SK-N-SH (cell line): ENCODE measurements around the gene PAX9. TPM values are rescaled to one million over a fixed set of nuclear protein-coding genes. Genes with fewer than 3 reads are reported as not detected.
"Not testable (repeated sequence)": the region's sequence is repeated elsewhere in the genome, so short reads cannot be mapped to it uniquely, and the experiment has no call there.

ENCODE experiments used
- CTCF ChIA-PET: fragments of 300-600, 350-600 bp; formaldehyde crosslinking; extraction: SDS; loops from one replicate; lab custom pipeline; 2021; lab: Yijun Ruan, JAX
- POLR2A ChIA-PET: fragments of 350-600 bp; sonication (Branson Sonifier 250); formaldehyde crosslinking; extraction: SDS; loops from one replicate; lab custom pipeline; 2020; ENCODE audit warnings: antibody characterized with exemption, inconsistent platforms; lab: Yijun Ruan, JAX
- DNase-seq: peaks from one replicate; pipeline ENCODE4 v3.0.0; 2012
- H2AFZ ChIP-seq: fragments of 200-600 bp; sonication (generic); 2 replicates; pipeline ENCODE4 v1.8.1; 2016; ENCODE audit warnings: antibody characterized with exemption, mild to moderate bottlenecking, low read depth
- H3F3A ChIP-seq: fragments of 200-600 bp; sonication (generic); replicated peaks from 2 replicates; pipeline ENCODE3; 2016; ENCODE audit warnings: antibody characterized with exemption, mild to moderate bottlenecking; ENCODE audit not compliant: insufficient read depth
- H3K27ac ChIP-seq, 2 experiments: fragments of 200-500 bp in 1 of 2; fragments of 200-600 bp in 1 of 2; sonication (Bioruptor generic) in 1 of 2; sonication (generic), shearing (Covaris generic) in 1 of 2; 2 replicates each; pipeline versions ENCODE4 v1.5.1 to v1.6.1; 2014 to 2016; ENCODE audit warnings: low read depth in 2 of 2, inconsistent platforms in 1 of 2, low read length in 1 of 2, mild to moderate bottlenecking in 1 of 2, mixed read lengths in 1 of 2
- H3K27me3 ChIP-seq: fragments of 200-600 bp; sonication (generic), shearing (Covaris generic); 2 replicates; pipeline ENCODE4 v1.6.1; 2016; ENCODE audit warnings: mixed run types; ENCODE audit not compliant: insufficient read depth
- H3K36me3 ChIP-seq, 2 experiments: fragments of 200-500 bp in 1 of 2; fragments of 200-600 bp in 1 of 2; sonication (Bioruptor generic) in 1 of 2; sonication (generic) in 1 of 2; replicated peaks in 1 of 2; 2 replicates each; pipeline versions ENCODE3 to v1.5.1; 2014 to 2016; ENCODE audit warnings: low read length in 1 of 2, mild to moderate bottlenecking in 1 of 2; ENCODE audit not compliant: insufficient read depth in 2 of 2, control insufficient read depth in 1 of 2
- H3K4me1 ChIP-seq, 2 experiments: fragments of 200-500 bp in 1 of 2; fragments of 200-600 bp in 1 of 2; sonication (Bioruptor generic) in 1 of 2; sonication (generic), shearing (Covaris generic) in 1 of 2; 2 replicates each; pipeline versions ENCODE4 v1.5.1 to v1.6.1; 2014 to 2016; ENCODE audit warnings: low read depth in 1 of 2, low read length in 1 of 2, mixed run types in 1 of 2; ENCODE audit not compliant: insufficient read depth in 2 of 2, control insufficient read depth in 1 of 2
- H3K4me2 ChIP-seq: fragments of 200-600 bp; sonication (generic), shearing (Covaris generic); 2 replicates; pipeline ENCODE4 v1.6.1; 2017; ENCODE audit warnings: mixed run types
- H3K4me3 ChIP-seq, 2 experiments: fragments of 200-500 bp in 1 of 2; fragments of 200-600 bp in 1 of 2; sonication (Bioruptor generic) in 1 of 2; sonication (generic), shearing (Covaris generic) in 1 of 2; 2 replicates each; pipeline versions ENCODE4 v1.5.1 to v1.8.1; 2014 to 2016; ENCODE audit warnings: low read depth in 2 of 2, inconsistent platforms in 1 of 2, low read length in 1 of 2, mild to moderate bottlenecking in 1 of 2, mixed read lengths in 1 of 2, moderate library complexity in 1 of 2
- H3K79me2 ChIP-seq: fragments of 200-600 bp; sonication (generic); 2 replicates; pipeline ENCODE4 v1.8.1; 2017; ENCODE audit warnings: mild to moderate bottlenecking; ENCODE audit not compliant: insufficient read depth
- H3K9ac ChIP-seq: fragments of 200-600 bp; sonication (generic); 2 replicates; pipeline ENCODE4 v1.6.1; 2017; ENCODE audit warnings: mixed run types
- H3K9me2 ChIP-seq: fragments of 200-600 bp; sonication (generic); 2 replicates; pipeline ENCODE4 v1.6.1; 2017; ENCODE audit warnings: mixed run types
- H3K9me3 ChIP-seq: fragments of 200-600 bp; sonication (generic); 2 replicates; pipeline ENCODE4 v1.6.1; 2017; ENCODE audit warnings: mixed run types, mild to moderate bottlenecking, moderate library complexity
- H4K20me1 ChIP-seq: fragments of 200-600 bp; sonication (generic); 2 replicates; pipeline ENCODE4 v1.6.1; 2017; ENCODE audit warnings: mild to moderate bottlenecking, mixed run types; ENCODE audit not compliant: insufficient read depth
- CHD2 ChIP-seq: fragments of 150-350 bp; IDR thresholded peaks from 2 replicates; pipeline ENCODE4 v1.6.1; 2018; ENCODE audit warnings: low read length; ENCODE audit not compliant: partially characterized antibody
- ELF1 ChIP-seq: IDR thresholded peaks from 2 replicates; pipeline ENCODE4 v1.4.0; 2012
- EZH2phosphoT487 ChIP-seq: fragments of 200-600 bp; sonication (generic); IDR thresholded peaks from 2 replicates; pipeline ENCODE4 v1.6.1; 2017; ENCODE audit warnings: low read depth, mixed run types, mild to moderate bottlenecking, antibody characterized with exemption, moderate library complexity, borderline replicate concordance
- FOXJ3 ChIP-seq: sonication (generic); formaldehyde crosslinking; IDR thresholded peaks from 2 replicates; pipeline ENCODE4 v1.5.1; 2020; ENCODE audit warnings: mild to moderate bottlenecking, missing genetic modification reagents
- FOXM1 ChIP-seq: IDR thresholded peaks from 2 replicates; pipeline ENCODE4 v1.4.0; 2012; ENCODE audit warnings: low read depth, mild to moderate bottlenecking
- GATA2 ChIP-seq: sonication (generic); formaldehyde crosslinking; IDR thresholded peaks from 2 replicates; pipeline ENCODE4 v1.5.0; 2020; ENCODE audit warnings: mild to moderate bottlenecking, missing genetic modification reagents
- JUND ChIP-seq: IDR thresholded peaks from 2 replicates; pipeline ENCODE4 v1.4.0; 2012
- NFIC ChIP-seq: IDR thresholded peaks from 2 replicates; pipeline ENCODE4 v1.4.0; 2012; ENCODE audit warnings: borderline replicate concordance
- PBX3 ChIP-seq: IDR thresholded peaks from 2 replicates; pipeline ENCODE4; 2012
- POLR2AphosphoS5 ChIP-seq: IDR thresholded peaks from 2 replicates; pipeline ENCODE4 v1.6.1; 2012; ENCODE audit warnings: low read depth, low read length
- RAD21 ChIP-seq: IDR thresholded peaks from 2 replicates; pipeline ENCODE4 v1.6.1; 2012; ENCODE audit warnings: mild to moderate bottlenecking, low read length
- RXRA ChIP-seq: IDR thresholded peaks from 2 replicates; pipeline ENCODE4 v1.4.0; 2012; ENCODE audit warnings: low read depth, mild to moderate bottlenecking, borderline replicate concordance
- SIN3A ChIP-seq: IDR thresholded peaks from 2 replicates; pipeline ENCODE4 v1.6.1; 2012; ENCODE audit warnings: low read depth, mild to moderate bottlenecking, low read length, moderate library complexity, borderline replicate concordance
- TAF1 ChIP-seq: IDR thresholded peaks from 2 replicates; pipeline ENCODE4 v1.6.1; 2012; ENCODE audit warnings: low read depth, mild to moderate bottlenecking, low read length, moderate library complexity, borderline replicate concordance
- TCF12 ChIP-seq: IDR thresholded peaks from 2 replicates; pipeline ENCODE4 v1.4.0; 2012
- TEAD4 ChIP-seq: IDR thresholded peaks from 2 replicates; pipeline ENCODE4 v1.4.0; 2012; ENCODE audit warnings: mild to moderate bottlenecking, borderline replicate concordance; ENCODE audit not compliant: insufficient read depth
- YY1 ChIP-seq: IDR thresholded peaks from 2 replicates; pipeline ENCODE4 v1.4.0; 2012; ENCODE audit warnings: low read depth, mild to moderate bottlenecking
- ZBTB33 ChIP-seq: IDR thresholded peaks from 2 replicates; pipeline ENCODE4 v1.4.0; 2012; ENCODE audit warnings: low read depth, borderline replicate concordance
- WGBS: methylation state at CpG from one replicate; pipeline ENCODE4 v1.1.6; 2017; ENCODE audit warnings: low lambda C conversion rate; 5-methylcytosine and 5-hydroxymethylcytosine counted together
- polyA plus RNA-seq, 3 experiments: library from polyadenylated mRNA; depleted of rRNA; stranded (reverse); fragments of >200 nt; gene quantifications; 2 replicates each; pipeline ENCODE4 v1.2.3, GENCODE V29; 2012
- TF ChIP-seq, protein P1 (sequence below): IDR thresholded peaks from 2 replicates; pipeline ENCODE4 v1.4.0; 2012; ENCODE audit warnings: low read depth

Gene PAX9
- polyA plus RNA-seq, 1 of the 3 experiments (the other 2 are of a cell fraction): not detected

DNA sequence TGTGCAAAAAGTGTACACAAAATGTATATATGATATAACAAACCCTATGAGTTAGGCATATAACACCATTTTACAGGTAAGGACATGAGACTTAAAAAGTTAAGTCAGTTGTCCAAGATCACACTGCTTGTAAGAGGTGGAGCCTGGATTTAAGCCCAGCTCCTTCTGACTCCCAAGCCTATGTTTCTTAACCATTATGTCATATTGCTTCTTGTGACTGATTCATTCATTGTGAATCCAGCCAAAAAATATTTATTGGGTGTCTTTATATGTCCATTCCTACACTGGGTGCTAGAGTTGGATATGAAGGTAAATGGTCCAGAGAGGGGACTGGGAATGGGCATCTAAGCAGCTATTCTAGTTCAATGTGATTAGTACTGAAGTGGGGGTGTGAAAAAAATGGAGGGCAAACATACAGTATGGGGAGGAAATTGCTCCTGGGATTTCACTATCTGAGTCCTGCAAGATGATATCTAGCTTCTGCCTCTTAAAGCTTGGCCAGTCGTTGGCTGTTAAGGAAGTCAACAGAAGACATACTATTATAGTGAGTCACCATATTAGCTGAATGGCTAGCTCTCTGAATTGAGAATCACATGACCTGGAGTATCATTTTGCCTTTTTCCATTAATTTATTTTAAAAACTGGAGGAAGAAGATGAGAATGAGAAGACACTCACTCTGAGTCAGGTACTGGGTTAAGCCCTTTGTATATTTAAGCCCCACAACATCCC is 28.8 kb downstream of the PAX9 start (continued):
- TF ChIP-seq POLR2AphosphoS5 (no peak), NFIC (no peak), ELF1 (no peak), JUND (no peak), SIN3A (no peak)

DNA sequence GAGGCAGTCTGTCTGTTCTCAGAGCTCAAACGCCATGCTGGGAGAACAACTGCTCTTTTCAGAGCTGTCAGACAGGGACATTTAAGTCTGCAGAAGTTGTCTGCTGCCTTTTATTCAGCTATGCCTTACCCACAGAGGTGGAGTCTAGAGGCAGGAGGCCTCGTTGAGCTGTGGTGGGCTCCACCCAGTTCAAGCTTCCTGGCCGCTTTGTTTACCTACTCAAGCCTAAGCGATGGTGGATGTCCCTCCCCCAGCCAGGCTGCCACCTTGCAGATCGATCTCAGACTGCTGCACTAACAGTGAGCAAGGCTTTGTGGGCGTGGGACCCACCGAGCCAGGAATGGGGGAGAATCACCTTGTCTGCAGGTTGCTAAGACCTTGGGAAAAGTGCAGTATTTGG is 37.8 kb downstream of the PAX9 start:
- WGBS: no CpG with 5 or more reads among the region's 7 CpGs
- H3K4me2 ChIP-seq, H2AFZ ChIP-seq, H3K36me3 ChIP-seq, H3K9me2 ChIP-seq, H3F3A ChIP-seq, DNase-seq, H4K20me1 ChIP-seq, CTCF ChIA-PET, H3K4me3 ChIP-seq, H3K79me2 ChIP-seq, H3K9me3 ChIP-seq, H3K9ac ChIP-seq, H3K4me1 ChIP-seq, POLR2A ChIA-PET, H3K27ac ChIP-seq, H3K27me3 ChIP-seq: not testable (repeated sequence)

DNA sequence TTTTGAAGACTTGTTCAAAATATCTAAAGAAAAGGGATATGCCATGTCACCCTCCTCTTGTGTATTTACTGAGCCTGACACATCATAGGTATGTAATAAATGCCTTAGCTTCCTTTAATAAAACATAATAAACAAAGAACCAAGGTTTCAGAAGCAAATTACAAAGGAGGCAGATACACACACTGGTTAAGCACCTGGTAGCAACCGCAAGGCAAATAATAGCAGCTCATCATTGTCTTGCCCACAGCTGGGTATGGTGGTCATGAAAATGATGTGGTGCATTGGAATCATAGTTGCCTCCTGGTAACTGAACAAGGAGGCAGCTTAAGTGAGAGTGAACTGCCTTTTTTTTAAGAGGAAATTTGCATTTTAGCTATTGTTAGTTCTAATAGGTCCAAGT is 39.0 kb downstream of the PAX9 start:
- no peaks in the 10 kb centered on the region for H3K79me2 ChIP-seq
- H4K20me1 ChIP-seq: no peaks in the 10 kb centered on the region
- DNase-seq: no peak
- no peak for TF ChIP-seq ELF1
- no peak overlapping the region for H3K4me2 ChIP-seq
- H3K9me3 ChIP-seq: no peaks in the 10 kb centered on the region
- ChIA-PET CTCF (no interaction called here), POLR2A (no interaction called here)
- WGBS: 11% methylated on average over 1 of the region's 1 CpG
- H3K4me1 ChIP-seq: no peaks in the 10 kb centered on the region
- H3F3A ChIP-seq: no peaks in the 10 kb centered on the region
- no peaks in the 10 kb centered on the region for H3K27me3 ChIP-seq
- no peaks in the 10 kb centered on the region for H3K9me2 ChIP-seq
- no peak overlapping the region for H3K9ac ChIP-seq
- H3K36me3 ChIP-seq: no peaks in the 10 kb centered on the region
- no peak overlapping the region for H2AFZ ChIP-seq
- H3K27ac ChIP-seq: no peak overlapping the region
- H3K4me3 ChIP-seq: no peak overlapping the region

DNA sequence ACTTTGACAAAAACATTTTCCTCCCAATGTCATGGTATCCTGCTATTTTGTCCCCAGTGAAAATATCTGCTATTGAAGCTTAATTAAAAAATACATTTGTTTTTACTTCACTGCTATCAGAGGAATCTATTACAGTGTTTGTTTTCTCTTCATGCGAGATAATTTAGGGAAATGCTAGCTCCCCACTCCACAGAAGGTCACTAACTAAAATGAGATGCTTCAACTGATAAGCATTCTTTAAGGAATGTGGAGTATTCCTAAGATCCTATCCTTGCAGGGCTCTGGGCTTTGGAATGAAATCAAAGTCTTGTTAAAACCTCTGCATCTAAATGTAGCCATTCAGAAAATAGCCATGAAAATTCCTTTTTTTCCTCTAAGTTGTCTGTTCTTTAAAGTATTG is 39.5 kb downstream of the PAX9 start:
- H3K27ac ChIP-seq: no peak overlapping the region
- CTCF ChIA-PET: no interaction called here
- H2AFZ ChIP-seq: no peak overlapping the region
- DNase-seq: no peak
- no peaks in the 10 kb centered on the region for H3F3A ChIP-seq
- no peak overlapping the region for H3K4me3 ChIP-seq
- no peaks in the 10 kb centered on the region for H3K4me1 ChIP-seq
- no peaks in the 10 kb centered on the region for H3K36me3 ChIP-seq
- no peaks in the 10 kb centered on the region for H3K9me2 ChIP-seq
- no peaks in the 10 kb centered on the region for H4K20me1 ChIP-seq
- H3K4me2 ChIP-seq: no peak overlapping the region
- H3K9me3 ChIP-seq: no peaks in the 10 kb centered on the region
- 18% methylated on average over 1 of the region's 1 CpG for WGBS
- no peaks in the 10 kb centered on the region for H3K27me3 ChIP-seq
- no peak overlapping the region for H3K9ac ChIP-seq
- no peaks in the 10 kb centered on the region for H3K79me2 ChIP-seq
- POLR2A ChIA-PET: no interaction called here
- TF ChIP-seq YY1 (no peak), GATA2 (no peak), TCF12 (no peak), POLR2AphosphoS5 (no peak), CHD2 (no peak), FOXJ3 (no peak), FOXM1 (no peak), TEAD4 (no peak), RAD21 (no peak), ZBTB33 (no peak), RXRA (no peak), JUND (no peak), PBX3 (no peak), NFIC (no peak), EZH2phosphoT487 (no peak), TAF1 (no peak), ELF1 (no peak)
- TF ChIP-seq, protein P1, sequence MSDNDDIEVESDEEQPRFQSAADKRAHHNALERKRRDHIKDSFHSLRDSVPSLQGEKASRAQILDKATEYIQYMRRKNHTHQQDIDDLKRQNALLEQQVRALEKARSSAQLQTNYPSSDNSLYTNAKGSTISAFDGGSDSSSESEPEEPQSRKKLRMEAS: no peak
